MM.1S (cell line): Measurements from ENCODE around the gene GNE.

Source experiments
- DNase-seq: peaks from one replicate; pipeline ENCODE4 v3.0.0-alpha.2; 2015
- H2AFZ ChIP-seq: fragments of 300-600 bp; sonication (generic); 2 replicates; pipeline ENCODE4 v1.6.0; 2016; ENCODE audit warnings: antibody characterized with exemption, low read length
- H3F3A ChIP-seq: fragments of 300-600 bp; sonication (generic); 2 replicates; pipeline ENCODE4 v1.6.1; 2016; ENCODE audit warnings: mild to moderate bottlenecking, antibody characterized with exemption, low read length, moderate library complexity, mixed read lengths; ENCODE audit not compliant: insufficient read depth
- H3K27ac ChIP-seq: fragments of 300-600 bp; sonication (generic); 2 replicates; pipeline ENCODE4 v1.5.1; 2016; ENCODE audit warnings: mild to moderate bottlenecking, low read length
- H3K27me3 ChIP-seq: fragments of 300-600 bp; sonication (generic); replicated peaks from 2 replicates; pipeline ENCODE4 v1.6.0; 2016; ENCODE audit warnings: low read length; ENCODE audit not compliant: insufficient read depth
- H3K36me3 ChIP-seq: fragments of 300-600 bp; sonication (generic); replicated peaks from 2 replicates; pipeline ENCODE4 v1.6.1; 2016; ENCODE audit warnings: mild to moderate bottlenecking, low read length, mixed read lengths; ENCODE audit not compliant: insufficient read depth
- H3K4me1 ChIP-seq: fragments of 300-600 bp; sonication (generic); 2 replicates; pipeline ENCODE4 v1.6.1; 2016; ENCODE audit warnings: low read length, mixed read lengths
- H3K4me2 ChIP-seq: fragments of 300-600 bp; sonication (generic); 2 replicates; pipeline ENCODE4 v1.6.0; 2016; ENCODE audit warnings: low read depth, low read length
- H3K4me3 ChIP-seq: fragments of 300-600 bp; sonication (generic); 2 replicates; pipeline ENCODE4 v1.5.1; 2016; ENCODE audit warnings: low read length, mixed read lengths
- H3K79me2 ChIP-seq: fragments of 300-600 bp; sonication (generic); 2 replicates; pipeline ENCODE4 v1.6.1; 2016; ENCODE audit warnings: mixed run types, low read length, mixed read lengths
- H3K9ac ChIP-seq: fragments of 300-600 bp; sonication (generic); 2 replicates; pipeline ENCODE4 v1.6.1; 2016; ENCODE audit warnings: low read length, mixed read lengths
- H3K9me2 ChIP-seq: fragments of 300-600 bp; sonication (generic); replicated peaks from 2 replicates; pipeline ENCODE4 v1.6.1; 2016; ENCODE audit warnings: mild to moderate bottlenecking, low read length, mixed read lengths; ENCODE audit not compliant: insufficient read depth
- H3K9me3 ChIP-seq: fragments of 300-600 bp; sonication (generic); replicated peaks from 2 replicates; pipeline ENCODE4 v1.6.1; 2016; ENCODE audit warnings: mild to moderate bottlenecking, low read length, mixed read lengths; ENCODE audit not compliant: insufficient read depth
- H4K20me1 ChIP-seq: fragments of 300-600 bp; sonication (generic); 2 replicates; pipeline ENCODE4 v1.6.1; 2016; ENCODE audit warnings: mild to moderate bottlenecking, low read length, moderate library complexity, mixed read lengths; ENCODE audit not compliant: insufficient read depth
- EZH2 ChIP-seq: fragments of 300-600 bp; sonication (generic); optimal IDR thresholded peaks from 2 replicates; pipeline ENCODE3; 2017; ENCODE audit warnings: low read depth, mild to moderate bottlenecking, antibody characterized with exemption, low read length, mixed read lengths
- EZH2phosphoT487 ChIP-seq: fragments of 300-600 bp; sonication (generic); IDR thresholded peaks from 2 replicates; pipeline ENCODE4 v1.6.1; 2018; ENCODE audit warnings: antibody characterized with exemption, low read length
- TF ChIP-seq, protein P1 (sequence below): fragments of 300-600 bp; sonication (generic); IDR thresholded peaks from 2 replicates; pipeline ENCODE4 v1.5.1; 2016; ENCODE audit warnings: antibody characterized with exemption, low read length, mixed read lengths

GNE gene

DNA sequence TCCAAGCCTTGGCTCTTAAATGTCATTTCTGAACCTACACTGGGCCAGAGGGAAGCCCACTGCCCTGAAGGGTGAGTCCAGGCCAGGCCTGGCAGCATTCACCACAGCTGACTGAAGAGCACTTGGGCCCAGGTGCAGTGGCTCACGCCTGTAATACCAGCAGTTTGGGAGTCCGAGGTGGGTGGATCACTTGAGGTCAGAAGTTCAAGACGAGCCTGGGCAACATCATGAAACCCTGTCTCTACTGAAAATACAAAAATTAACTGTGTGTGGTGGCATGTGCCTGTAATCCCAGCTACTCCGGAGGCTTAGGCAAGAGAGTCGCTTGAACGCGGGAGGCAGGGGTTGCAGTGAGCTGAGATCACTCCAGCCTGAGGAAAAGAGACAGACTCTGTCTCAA is 84.0 kb downstream of the GNE start:
- Histone ChIP-seq H3K4me1 (no peaks in the 10 kb centered on the region), H3F3A (no peaks in the 10 kb centered on the region), H3K27ac (no peak overlapping the region), H3K9ac (no peak overlapping the region), H3K4me2 (no peak overlapping the region), H3K36me3 (no peaks in the 10 kb centered on the region), H2AFZ (no peak overlapping the region), H3K9me3 (no peaks in the 10 kb centered on the region), H3K27me3 (no peaks in the 10 kb centered on the region), H3K4me3 (no peak overlapping the region), H4K20me1 (no peaks in the 10 kb centered on the region), H3K79me2 (no peaks in the 10 kb centered on the region), H3K9me2 (no peaks in the 10 kb centered on the region)
- TF ChIP-seq EZH2phosphoT487, result no peak
- no peak for TF ChIP-seq EZH2
- TF ChIP-seq, protein P1, sequence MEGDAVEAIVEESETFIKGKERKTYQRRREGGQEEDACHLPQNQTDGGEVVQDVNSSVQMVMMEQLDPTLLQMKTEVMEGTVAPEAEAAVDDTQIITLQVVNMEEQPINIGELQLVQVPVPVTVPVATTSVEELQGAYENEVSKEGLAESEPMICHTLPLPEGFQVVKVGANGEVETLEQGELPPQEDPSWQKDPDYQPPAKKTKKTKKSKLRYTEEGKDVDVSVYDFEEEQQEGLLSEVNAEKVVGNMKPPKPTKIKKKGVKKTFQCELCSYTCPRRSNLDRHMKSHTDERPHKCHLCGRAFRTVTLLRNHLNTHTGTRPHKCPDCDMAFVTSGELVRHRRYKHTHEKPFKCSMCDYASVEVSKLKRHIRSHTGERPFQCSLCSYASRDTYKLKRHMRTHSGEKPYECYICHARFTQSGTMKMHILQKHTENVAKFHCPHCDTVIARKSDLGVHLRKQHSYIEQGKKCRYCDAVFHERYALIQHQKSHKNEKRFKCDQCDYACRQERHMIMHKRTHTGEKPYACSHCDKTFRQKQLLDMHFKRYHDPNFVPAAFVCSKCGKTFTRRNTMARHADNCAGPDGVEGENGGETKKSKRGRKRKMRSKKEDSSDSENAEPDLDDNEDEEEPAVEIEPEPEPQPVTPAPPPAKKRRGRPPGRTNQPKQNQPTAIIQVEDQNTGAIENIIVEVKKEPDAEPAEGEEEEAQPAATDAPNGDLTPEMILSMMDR, result no peak
- no peak for DNase-seq

DNA sequence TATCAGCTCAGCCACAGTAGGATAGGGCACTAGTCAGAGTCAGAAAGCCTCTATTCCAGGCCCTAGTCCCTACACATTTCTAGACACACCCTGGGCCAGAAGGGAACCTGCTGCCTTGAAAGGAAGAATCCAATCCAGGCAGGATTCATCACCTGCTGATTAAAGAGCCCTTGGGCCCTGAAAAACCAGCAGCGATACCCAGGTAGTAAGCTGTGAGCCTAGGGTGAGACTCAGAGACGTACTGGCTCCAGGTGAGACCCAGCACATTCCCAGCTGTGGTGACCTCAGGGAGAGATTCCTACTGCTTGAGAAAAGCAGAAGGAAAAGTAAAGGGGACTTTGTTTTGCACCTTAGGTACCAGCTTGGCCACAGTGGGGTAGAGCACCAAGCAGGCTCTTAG is 84.4 kb downstream of the GNE start:
- Histone ChIP-seq H3K36me3 (no peaks in the 10 kb centered on the region), H3K79me2 (no peaks in the 10 kb centered on the region), H3K27ac (no peak overlapping the region), H2AFZ (no peak overlapping the region), H3K4me1 (no peaks in the 10 kb centered on the region), H3K4me2 (no peak overlapping the region), H3F3A (no peaks in the 10 kb centered on the region), H3K9ac (no peak overlapping the region), H3K9me3 (no peaks in the 10 kb centered on the region), H3K27me3 (no peaks in the 10 kb centered on the region), H3K4me3 (no peak overlapping the region), H3K9me2 (no peaks in the 10 kb centered on the region), H4K20me1 (no peaks in the 10 kb centered on the region)
- no peak for TF ChIP-seq EZH2
- TF ChIP-seq EZH2phosphoT487, result no peak
- TF ChIP-seq, protein P1, result no peak
- no peak for DNase-seq

DNA sequence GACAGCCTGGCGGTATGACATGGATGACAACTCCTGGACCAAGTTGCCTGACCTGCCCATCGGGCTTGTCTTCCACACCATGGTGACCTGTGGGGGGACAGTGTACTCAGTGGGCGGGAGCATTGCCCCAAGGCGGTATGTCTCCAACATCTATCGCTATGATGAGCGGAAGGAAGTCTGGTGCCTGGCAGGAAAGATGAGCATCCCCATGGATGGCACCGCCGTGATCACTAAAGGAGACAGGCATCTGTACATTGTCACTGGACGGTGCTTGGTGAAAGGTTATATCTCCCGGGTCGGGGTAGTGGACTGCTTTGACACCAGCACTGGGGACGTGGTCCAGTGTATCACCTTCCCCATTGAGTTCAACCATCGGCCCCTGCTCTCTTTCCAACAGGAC is 87.7 kb downstream of the GNE start:
- Histone ChIP-seq H3K27me3 (no peaks in the 10 kb centered on the region), H3K4me2 (no peak overlapping the region), H4K20me1 (no peaks in the 10 kb centered on the region), H3F3A (no peaks in the 10 kb centered on the region), H3K9ac (no peak overlapping the region), H2AFZ (no peak overlapping the region), H3K27ac (no peak overlapping the region), H3K9me3 (no peaks in the 10 kb centered on the region), H3K4me1 (no peaks in the 10 kb centered on the region), H3K79me2 (no peaks in the 10 kb centered on the region), H3K9me2 (no peaks in the 10 kb centered on the region), H3K4me3 (no peak overlapping the region), H3K36me3 (no peaks in the 10 kb centered on the region)
- no peak for DNase-seq
- TF ChIP-seq EZH2, result no peak
- TF ChIP-seq EZH2phosphoT487, result no peak
- TF ChIP-seq, protein P1, result no peak
